ENCODE results near the gene ATXN2.

ATXN2 gene

GRCh38 chr12:111425655-111426054, 173.5 kb downstream of the ATXN2 start:
- peaks cover 0 to 12% (median 5%) of the 10 kb centered on the region in 3 donors for H3K36me3 ChIP-seq

GRCh38 chr12:111424793-111425251, 174.3 kb downstream of the ATXN2 start:
- Histone ChIP-seq H3K27ac (no peak overlapping the region), H3K4me1 (peaks cover 0 to 36% (median 5%) of the 10 kb centered on the region in 4 donors)

More at GRCh38 chr12:111425655-111426054, 173.5 kb downstream of the ATXN2 start:
- H3K9me3 ChIP-seq: no peaks in the 10 kb centered on the region
- peaks cover 4 to 44% (median 11%) of the 10 kb centered on the region in 4 donors for H3K4me1 ChIP-seq
- H3K4me3 ChIP-seq: no peak overlapping the region
- no peaks in the 10 kb centered on the region for H3K27me3 ChIP-seq
- intact Hi-C loops (cut with DNase I; ENCODE audit: low total_unique reads): no loop called here
- no peak for DNase-seq
- no peak overlapping the region for H3K27ac ChIP-seq
- no peak for TF ChIP-seq CTCF (IDR thresholded peaks at IDR 0.05)

GRCh38 chr12:111424189-111424792, 174.8 kb downstream of the ATXN2 start:
- Histone ChIP-seq H3K4me3 (no peak overlapping the region), H3K36me3 (peaks cover 0 to 23% (median 15%) of the 10 kb centered on the region in 3 donors), H3K9me3 (no peaks in the 10 kb centered on the region), H3K27me3 (no peaks in the 10 kb centered on the region), H3K4me1 (peaks cover 0 to 31% (median 3%) of the 10 kb centered on the region in 4 donors), H3K27ac (no peak overlapping the region)
- intact Hi-C loops (cut with DNase I; ENCODE audit: low total_unique reads): no loop called here
- DNase-seq: no peak
- TF ChIP-seq CTCF (IDR thresholded peaks at IDR 0.05): no peak

More at GRCh38 chr12:111424793-111425251, 174.3 kb downstream of the ATXN2 start:
- TF ChIP-seq CTCF (IDR thresholded peaks at IDR 0.05): no peak
- DNase-seq: no peak
- H3K9me3 ChIP-seq: no peaks in the 10 kb centered on the region
- no peak overlapping the region for H3K4me3 ChIP-seq
- no peaks in the 10 kb centered on the region for H3K27me3 ChIP-seq
- H3K36me3 ChIP-seq: peaks cover 0 to 19% (median 13%) of the 10 kb centered on the region in 3 donors
- intact Hi-C loops (cut with DNase I; ENCODE audit: low total_unique reads): no loop called here

GRCh38 chr12:111420494-111420893, 178.6 kb downstream of the ATXN2 start:
- Histone ChIP-seq H3K36me3 (peaks cover 7 to 37% (median 33%) of the 10 kb centered on the region in 3 donors), H3K4me1 (peaks cover 0 to 15% (median 0%) of the 10 kb centered on the region in 4 donors), H3K4me3 (no peak overlapping the region), H3K27ac (no peak overlapping the region), H3K27me3 (no peaks in the 10 kb centered on the region), H3K9me3 (no peaks in the 10 kb centered on the region)
- no peak for DNase-seq
- TF ChIP-seq CTCF (IDR thresholded peaks at IDR 0.05): no peak
- intact Hi-C loops (cut with DNase I; ENCODE audit: low total_unique reads): loop anchor here (2.0 kb wide), 1 partner anchor 42 kb away; no protein-coding TSS in a partner anchor

GRCh38 chr12:111419784-111420183, 179.3 kb downstream of the ATXN2 start:
- Histone ChIP-seq H3K4me3 (no peak overlapping the region), H3K36me3 (peaks cover 7 to 37% (median 33%) of the 10 kb centered on the region in 3 donors), H3K27me3 (no peaks in the 10 kb centered on the region), H3K27ac (no peak overlapping the region), H3K4me1 (peaks cover 0 to 12% (median 0%) of the 10 kb centered on the region in 4 donors), H3K9me3 (no peaks in the 10 kb centered on the region)
- TF ChIP-seq CTCF (IDR thresholded peaks at IDR 0.05): no peak
- intact Hi-C loops (cut with DNase I; ENCODE audit: low total_unique reads): loop anchor here (2.0 kb wide), 1 partner anchor 43 kb away; no protein-coding TSS in a partner anchor
- no peak for DNase-seq
